ENCODE measurements around the gene CERT1.

CERT1 gene

GRCh38 chr5:75384218-75384617, 127.2 kb downstream of the CERT1 start:
- DNase-seq, result no peak

- no peak for DNase-seq
Measured at GRCh38 chr5:75381456-75381855, 130.0 kb downstream of the CERT1 start.

GRCh38 chr5:75380099-75380498, 131.3 kb downstream of the CERT1 start:
- DNase-seq, result no peak

- no peak for DNase-seq
Measured at GRCh38 chr5:75375414-75375813, 136.0 kb downstream of the CERT1 start.

GRCh38 chr5:75374394-75374814, 137.0 kb downstream of the CERT1 start:
- no peak for DNase-seq

- DNase-seq, result no peak
Measured at GRCh38 chr5:75373862-75374261, 137.6 kb downstream of the CERT1 start.

GRCh38 chr5:75368391-75368790, 143.0 kb downstream of the CERT1 start:
- DNase-seq, result no peak

GRCh38 chr5:75367401-75367800, 144.0 kb downstream of the CERT1 start:
- DNase-seq, result no peak

- no peak for DNase-seq
Measured at GRCh38 chr5:75366787-75367186, 144.6 kb downstream of the CERT1 start.

GRCh38 chr5:75365740-75366139, 145.7 kb downstream of the CERT1 start:
- no peak for DNase-seq

- DNase-seq, result no peak
Measured at GRCh38 chr5:75364571-75365280, 146.7 kb downstream of the CERT1 start.

- DNase-seq, result no peak
Measured at GRCh38 chr5:75363726-75364495, 147.5 kb downstream of the CERT1 start.

GRCh38 chr5:75363111-75363510, 148.3 kb downstream of the CERT1 start:
- DNase-seq, result no peak

- DNase-seq, result no peak
Measured at GRCh38 chr5:75362474-75362975, 148.9 kb downstream of the CERT1 start.

GRCh38 chr5:75361310-75361709, 150.1 kb downstream of the CERT1 start:
- no peak for DNase-seq

- DNase-seq, result no peak
Measured at GRCh38 chr5:75358117-75358516, 153.3 kb downstream of the CERT1 start.

- DNase-seq, result no peak
Measured at GRCh38 chr5:75356719-75357118, 154.7 kb downstream of the CERT1 start.

GRCh38 chr5:75355236-75355635, 156.2 kb downstream of the CERT1 start:
- no peak for DNase-seq

- DNase-seq, result no peak
Measured at GRCh38 chr5:75351139-75351926, 160.1 kb downstream of the CERT1 start.

GRCh38 chr5:75349663-75350062, 161.8 kb downstream of the CERT1 start:
- DNase-seq, result no peak

- no peak for DNase-seq
Measured at GRCh38 chr5:75348241-75348640, 163.2 kb downstream of the CERT1 start.

GRCh38 chr5:75342836-75343235, 168.6 kb downstream of the CERT1 start:
- DNase-seq, result no peak

GRCh38 chr5:75341934-75342333, 169.5 kb downstream of the CERT1 start:
- no peak for DNase-seq

Data from activated gamma-delta T cell treated with Interleukin-2 at 50 U/mL for 16 hours (primary cell).